GM23338 (cell line): Measurements from ENCODE around the gene SLC45A1. TPM values are rescaled to one million over a fixed set of nuclear protein-coding genes. Genes with fewer than 3 reads are reported as not detected.

Experiments
- ATAC-seq: fragments of 200-7000 bp; cut with Tn5 transposase; 3 replicates; pipeline ENCODE4 v1.9.1; 2020
- DNase-seq: peaks from one replicate; pipeline ENCODE4 v3.0.0-alpha.2; 2015; ENCODE audit warnings: low spot score
- H2AFZ ChIP-seq: fragments of 200-600 bp; sonication (generic); 2 replicates; pipeline ENCODE4 v1.8.0; 2016; ENCODE audit warnings: antibody characterized with exemption, mild to moderate bottlenecking, moderate library complexity
- H3F3A ChIP-seq: fragments of 200-600 bp; sonication (generic); replicated peaks from 2 replicates; pipeline ENCODE4 v1.8.0; 2017; ENCODE audit warnings: antibody characterized with exemption, mixed run types, low read depth
- H3K27ac ChIP-seq: fragments of 200-600 bp; sonication (generic); 2 replicates; pipeline ENCODE4 v1.6.1; 2016; ENCODE audit warnings: low read depth
- H3K27me3 ChIP-seq: fragments of 200-600 bp; sonication (generic); 2 replicates; pipeline ENCODE4 v1.8.0; 2016; ENCODE audit warnings: mild to moderate bottlenecking, mixed run types, moderate library complexity; ENCODE audit not compliant: insufficient read depth
- H3K36me3 ChIP-seq: fragments of 200-600 bp; sonication (generic); 2 replicates; pipeline ENCODE4 v1.8.0; 2016; ENCODE audit warnings: mild to moderate bottlenecking; ENCODE audit not compliant: insufficient read depth
- H3K4me1 ChIP-seq: fragments of 200-600 bp; sonication (generic); 2 replicates; pipeline ENCODE4 v1.8.0; 2016; ENCODE audit warnings: mild to moderate bottlenecking, moderate library complexity; ENCODE audit not compliant: insufficient read depth
- H3K4me2 ChIP-seq: fragments of 200-600 bp; sonication (generic); 2 replicates; pipeline ENCODE4 v1.7.1; 2017; ENCODE audit warnings: mixed run types
- H3K4me3 ChIP-seq: fragments of 200-600 bp; sonication (generic); 2 replicates; pipeline ENCODE4 v1.6.1; 2016; ENCODE audit warnings: mixed run types
- H3K79me2 ChIP-seq: fragments of 200-600 bp; sonication (generic); replicated peaks from 2 replicates; pipeline ENCODE4 v1.8.0; 2017; ENCODE audit warnings: mild to moderate bottlenecking; ENCODE audit not compliant: insufficient read depth
- H3K9me2 ChIP-seq: fragments of 200-600 bp; sonication (generic); 2 replicates; pipeline ENCODE4 v1.8.0; 2017; ENCODE audit not compliant: insufficient read depth
- H4K20me1 ChIP-seq: fragments of 200-600 bp; sonication (generic); replicated peaks from 2 replicates; pipeline ENCODE4 v1.8.0; 2017; ENCODE audit warnings: mild to moderate bottlenecking; ENCODE audit not compliant: insufficient read depth
- H3K27ac Mint-ChIP-seq: 2 replicates; pipeline ENCODE4 v1.8.0; 2020; ENCODE audit warnings: inconsistent platforms, mild to moderate bottlenecking, moderate library complexity, mixed read lengths
- H3K27me3 Mint-ChIP-seq: 3 replicates; pipeline ENCODE4 v1.8.0; 2022; ENCODE audit warnings: low read depth, mild to moderate bottlenecking, moderate library complexity, mixed read lengths, inconsistent platforms; ENCODE audit not compliant: insufficient read depth, poor library complexity
- H3K36me3 Mint-ChIP-seq: 3 replicates; pipeline ENCODE4 v1.8.0; 2021; ENCODE audit warnings: low read depth, mild to moderate bottlenecking, inconsistent platforms, moderate library complexity, mixed read lengths
- H3K4me1 Mint-ChIP-seq: 3 replicates; pipeline ENCODE4 v1.8.0; 2020; ENCODE audit warnings: mild to moderate bottlenecking, inconsistent platforms, mixed read lengths
- H3K4me3 Mint-ChIP-seq: 3 replicates; pipeline ENCODE4 v1.8.0; 2021; ENCODE audit warnings: moderate library complexity, mild to moderate bottlenecking, inconsistent platforms, mixed read lengths
- H3K9me3 Mint-ChIP-seq: 3 replicates; pipeline ENCODE4 v1.8.0; 2020; ENCODE audit warnings: moderate library complexity, mild to moderate bottlenecking, inconsistent platforms, mixed read lengths
- CREB1 ChIP-seq: fragments of 250-450 bp; sonication (Bioruptor Pico); IDR thresholded peaks from 2 replicates; pipeline ENCODE4 v1.5.0; 2020; ENCODE audit warnings: low read depth, mild to moderate bottlenecking, moderate library complexity
- EZH2 ChIP-seq: fragments of 200-600 bp; sonication (generic); IDR thresholded peaks from one replicate; pipeline ENCODE4 v1.8.0; 2017; ENCODE audit warnings: antibody characterized with exemption, mild to moderate bottlenecking, low read depth; ENCODE audit not compliant: unreplicated experiment
- EZH2phosphoT487 ChIP-seq: fragments of 200-600 bp; sonication (generic); IDR thresholded peaks from one replicate; pipeline ENCODE4 v1.8.1; 2018; ENCODE audit warnings: antibody characterized with exemption; ENCODE audit not compliant: unreplicated experiment
- JUNB ChIP-seq: IDR thresholded peaks from one replicate; pipeline ENCODE4 v1.6.1; 2016; ENCODE audit warnings: antibody characterized with exemption; ENCODE audit not compliant: unreplicated experiment
- NANOG ChIP-seq: IDR thresholded peaks from 2 replicates; pipeline ENCODE4 v1.6.1; 2016; ENCODE audit warnings: antibody characterized with exemption, borderline replicate concordance
- POLR2AphosphoS5 ChIP-seq: IDR thresholded peaks from 2 replicates; pipeline ENCODE4 v1.6.1; 2016; ENCODE audit warnings: antibody characterized with exemption, low read depth
- STAT1 ChIP-seq: IDR thresholded peaks from one replicate; pipeline ENCODE4 v1.6.1; 2016; ENCODE audit warnings: antibody characterized with exemption; ENCODE audit not compliant: unreplicated experiment
- ZNF114 ChIP-seq: fragments of 250-450 bp; sonication (Bioruptor Pico); IDR thresholded peaks from 2 replicates; pipeline ENCODE4 v1.5.0; 2020; ENCODE audit warnings: mild to moderate bottlenecking, moderate library complexity
- ZNF331 ChIP-seq: fragments of 250-450 bp; sonication (Bioruptor Pico); IDR thresholded peaks from 2 replicates; pipeline ENCODE4 v1.5.0; 2020; ENCODE audit warnings: low read depth, mild to moderate bottlenecking, moderate library complexity
- polyA plus RNA-seq: library from polyadenylated mRNA; unstranded; fragments of >200 nt; fragmentation: Nextera tagmentation; extraction: Ambion mirVana; gene quantifications from 2 replicates; pipeline ENCODE4 v1.2.1, GENCODE V29; 2016
- total RNA-seq: library from RNA; depleted of rRNA; stranded (reverse); fragments of >200 nt; shearing (Covaris generic); gene quantifications from 2 replicates; pipeline ENCODE4 v1.2.3, GENCODE V29; 2014
- TF ChIP-seq, protein P1 (sequence below): fragments of 250-450 bp; sonication (Bioruptor Pico); IDR thresholded peaks from 2 replicates; pipeline ENCODE4 v1.5.0; 2020; ENCODE audit warnings: mild to moderate bottlenecking, moderate library complexity
- TF ChIP-seq, protein P2 (sequence below): IDR thresholded peaks from one replicate; pipeline ENCODE4 v1.6.1; 2018; ENCODE audit warnings: antibody characterized with exemption; ENCODE audit not compliant: unreplicated experiment
- TF ChIP-seq, protein P3 (sequence below): IDR thresholded peaks from 2 replicates; pipeline ENCODE4 v1.6.1; 2016; ENCODE audit warnings: antibody characterized with exemption
- TF ChIP-seq, protein P4 (sequence below), 2 experiments: fragments of 200-600 bp in 1 of 2; sonication (generic) in 1 of 2; conservative IDR thresholded peaks; 2 replicates each; pipeline versions ENCODE4 v1.5.1 to v1.6.1; 2016 to 2017; ENCODE audit warnings: antibody characterized with exemption in 2 of 2, low read depth in 2 of 2, mild to moderate bottlenecking in 2 of 2, moderate library complexity in 1 of 2

Gene SLC45A1
- total and polyA plus RNA-seq, 2 experiments from 2014 or later = 1.3 to 2.3 TPM

DNA sequence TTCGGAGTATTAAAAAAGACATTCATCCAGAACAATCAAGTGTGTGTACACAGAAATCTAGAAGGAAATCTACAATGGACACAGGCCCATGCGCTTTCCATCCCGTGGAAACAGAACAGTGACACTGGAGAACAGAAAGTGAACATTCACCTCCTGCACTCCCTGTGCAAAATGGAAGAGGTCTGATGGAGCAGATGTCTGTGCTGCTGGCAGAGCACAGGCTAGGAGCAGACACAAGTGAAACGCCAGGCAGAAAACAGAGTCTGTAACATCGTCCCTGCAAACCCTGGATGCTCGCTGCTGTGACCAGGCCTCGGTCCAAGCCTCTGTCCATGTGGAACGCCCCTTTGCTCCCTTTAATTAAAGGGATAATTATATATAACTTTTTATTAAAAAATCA lies 36.1 kb downstream of the SLC45A1 start:
- Histone ChIP-seq H3K79me2 (no peaks in the 10 kb centered on the region), H3F3A (peaks cover 21% of the 10 kb centered on the region; the same call in 1 of the 2 replicates), H3K9me2 (no peaks in the 10 kb centered on the region; the same call in 1 of the 2 replicates), H3K4me3 (no peak overlapping the region), H3K4me1 (peaks cover 10% of the 10 kb centered on the region; the same call in 1 of the 2 replicates), H4K20me1 (peaks cover 15% of the 10 kb centered on the region; the same call in 1 of the 2 replicates), H3K27ac (0 out of 2 replicates have a peak overlapping the region, but pooled peaks have one; percentile 69), H2AFZ (no peak overlapping the region), H3K4me2 (no peak overlapping the region), H3K36me3 (0 out of 2 replicates have a peak, but pooled peaks cover 5% of the 10 kb centered on the region), H3K27me3 (no peaks in the 10 kb centered on the region)
- Mint-ChIP-seq H3K4me1 (peaks cover 23% of the 10 kb centered on the region), H3K9me3 (peaks cover 2% of the 10 kb centered on the region; the same call in 2 of the 3 replicates), H3K36me3 (peaks cover 47% of the 10 kb centered on the region), H3K27me3 (peaks cover 25% of the 10 kb centered on the region), H3K27ac (no peak overlapping the region), H3K4me3 (no peak overlapping the region)
- no peak for TF ChIP-seq POLR2AphosphoS5
- TF ChIP-seq, protein P1, sequence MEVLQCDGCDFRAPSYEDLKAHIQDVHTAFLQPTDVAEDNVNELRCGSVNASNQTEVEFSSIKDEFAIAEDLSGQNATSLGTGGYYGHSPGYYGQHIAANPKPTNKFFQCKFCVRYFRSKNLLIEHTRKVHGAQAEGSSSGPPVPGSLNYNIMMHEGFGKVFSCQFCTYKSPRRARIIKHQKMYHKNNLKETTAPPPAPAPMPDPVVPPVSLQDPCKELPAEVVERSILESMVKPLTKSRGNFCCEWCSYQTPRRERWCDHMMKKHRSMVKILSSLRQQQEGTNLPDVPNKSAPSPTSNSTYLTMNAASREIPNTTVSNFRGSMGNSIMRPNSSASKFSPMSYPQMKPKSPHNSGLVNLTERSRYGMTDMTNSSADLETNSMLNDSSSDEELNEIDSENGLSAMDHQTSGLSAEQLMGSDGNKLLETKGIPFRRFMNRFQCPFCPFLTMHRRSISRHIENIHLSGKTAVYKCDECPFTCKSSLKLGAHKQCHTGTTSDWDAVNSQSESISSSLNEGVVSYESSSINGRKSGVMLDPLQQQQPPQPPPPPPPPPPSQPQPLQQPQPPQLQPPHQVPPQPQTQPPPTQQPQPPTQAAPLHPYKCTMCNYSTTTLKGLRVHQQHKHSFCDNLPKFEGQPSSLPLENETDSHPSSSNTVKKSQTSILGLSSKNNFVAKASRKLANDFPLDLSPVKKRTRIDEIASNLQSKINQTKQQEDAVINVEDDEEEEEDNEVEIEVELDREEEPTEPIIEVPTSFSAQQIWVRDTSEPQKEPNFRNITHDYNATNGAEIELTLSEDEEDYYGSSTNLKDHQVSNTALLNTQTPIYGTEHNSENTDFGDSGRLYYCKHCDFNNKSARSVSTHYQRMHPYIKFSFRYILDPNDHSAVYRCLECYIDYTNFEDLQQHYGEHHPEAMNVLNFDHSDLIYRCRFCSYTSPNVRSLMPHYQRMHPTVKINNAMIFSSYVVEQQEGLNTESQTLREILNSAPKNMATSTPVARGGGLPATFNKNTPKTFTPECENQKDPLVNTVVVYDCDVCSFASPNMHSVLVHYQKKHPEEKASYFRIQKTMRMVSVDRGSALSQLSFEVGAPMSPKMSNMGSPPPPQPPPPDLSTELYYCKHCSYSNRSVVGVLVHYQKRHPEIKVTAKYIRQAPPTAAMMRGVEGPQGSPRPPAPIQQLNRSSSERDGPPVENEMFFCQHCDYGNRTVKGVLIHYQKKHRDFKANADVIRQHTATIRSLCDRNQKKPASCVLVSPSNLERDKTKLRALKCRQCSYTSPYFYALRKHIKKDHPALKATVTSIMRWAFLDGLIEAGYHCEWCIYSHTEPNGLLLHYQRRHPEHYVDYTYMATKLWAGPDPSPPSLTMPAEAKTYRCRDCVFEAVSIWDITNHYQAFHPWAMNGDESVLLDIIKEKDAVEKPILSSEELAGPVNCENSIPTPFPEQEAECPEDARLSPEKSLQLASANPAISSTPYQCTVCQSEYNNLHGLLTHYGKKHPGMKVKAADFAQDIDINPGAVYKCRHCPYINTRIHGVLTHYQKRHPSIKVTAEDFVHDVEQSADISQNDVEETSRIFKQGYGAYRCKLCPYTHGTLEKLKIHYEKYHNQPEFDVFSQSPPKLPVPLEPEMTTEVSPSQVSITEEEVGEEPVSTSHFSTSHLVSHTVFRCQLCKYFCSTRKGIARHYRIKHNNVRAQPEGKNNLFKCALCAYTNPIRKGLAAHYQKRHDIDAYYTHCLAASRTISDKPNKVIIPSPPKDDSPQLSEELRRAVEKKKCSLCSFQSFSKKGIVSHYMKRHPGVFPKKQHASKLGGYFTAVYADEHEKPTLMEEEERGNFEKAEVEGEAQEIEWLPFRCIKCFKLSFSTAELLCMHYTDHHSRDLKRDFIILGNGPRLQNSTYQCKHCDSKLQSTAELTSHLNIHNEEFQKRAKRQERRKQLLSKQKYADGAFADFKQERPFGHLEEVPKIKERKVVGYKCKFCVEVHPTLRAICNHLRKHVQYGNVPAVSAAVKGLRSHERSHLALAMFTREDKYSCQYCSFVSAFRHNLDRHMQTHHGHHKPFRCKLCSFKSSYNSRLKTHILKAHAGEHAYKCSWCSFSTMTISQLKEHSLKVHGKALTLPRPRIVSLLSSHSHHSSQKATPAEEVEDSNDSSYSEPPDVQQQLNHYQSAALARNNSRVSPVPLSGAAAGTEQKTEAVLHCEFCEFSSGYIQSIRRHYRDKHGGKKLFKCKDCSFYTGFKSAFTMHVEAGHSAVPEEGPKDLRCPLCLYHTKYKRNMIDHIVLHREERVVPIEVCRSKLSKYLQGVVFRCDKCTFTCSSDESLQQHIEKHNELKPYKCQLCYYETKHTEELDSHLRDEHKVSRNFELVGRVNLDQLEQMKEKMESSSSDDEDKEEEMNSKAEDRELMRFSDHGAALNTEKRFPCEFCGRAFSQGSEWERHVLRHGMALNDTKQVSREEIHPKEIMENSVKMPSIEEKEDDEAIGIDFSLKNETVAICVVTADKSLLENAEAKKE (CRISPR knock-in tag) = no peak
- TF ChIP-seq JUNB = no peak
- TF ChIP-seq CREB1 = no peak
- TF ChIP-seq STAT1 = no peak
- no peak for TF ChIP-seq EZH2
- TF ChIP-seq ZNF331 (CRISPR knock-in tag) = no peak
- TF ChIP-seq NANOG = no peak
- TF ChIP-seq EZH2phosphoT487 = no peak
- TF ChIP-seq, protein P2, sequence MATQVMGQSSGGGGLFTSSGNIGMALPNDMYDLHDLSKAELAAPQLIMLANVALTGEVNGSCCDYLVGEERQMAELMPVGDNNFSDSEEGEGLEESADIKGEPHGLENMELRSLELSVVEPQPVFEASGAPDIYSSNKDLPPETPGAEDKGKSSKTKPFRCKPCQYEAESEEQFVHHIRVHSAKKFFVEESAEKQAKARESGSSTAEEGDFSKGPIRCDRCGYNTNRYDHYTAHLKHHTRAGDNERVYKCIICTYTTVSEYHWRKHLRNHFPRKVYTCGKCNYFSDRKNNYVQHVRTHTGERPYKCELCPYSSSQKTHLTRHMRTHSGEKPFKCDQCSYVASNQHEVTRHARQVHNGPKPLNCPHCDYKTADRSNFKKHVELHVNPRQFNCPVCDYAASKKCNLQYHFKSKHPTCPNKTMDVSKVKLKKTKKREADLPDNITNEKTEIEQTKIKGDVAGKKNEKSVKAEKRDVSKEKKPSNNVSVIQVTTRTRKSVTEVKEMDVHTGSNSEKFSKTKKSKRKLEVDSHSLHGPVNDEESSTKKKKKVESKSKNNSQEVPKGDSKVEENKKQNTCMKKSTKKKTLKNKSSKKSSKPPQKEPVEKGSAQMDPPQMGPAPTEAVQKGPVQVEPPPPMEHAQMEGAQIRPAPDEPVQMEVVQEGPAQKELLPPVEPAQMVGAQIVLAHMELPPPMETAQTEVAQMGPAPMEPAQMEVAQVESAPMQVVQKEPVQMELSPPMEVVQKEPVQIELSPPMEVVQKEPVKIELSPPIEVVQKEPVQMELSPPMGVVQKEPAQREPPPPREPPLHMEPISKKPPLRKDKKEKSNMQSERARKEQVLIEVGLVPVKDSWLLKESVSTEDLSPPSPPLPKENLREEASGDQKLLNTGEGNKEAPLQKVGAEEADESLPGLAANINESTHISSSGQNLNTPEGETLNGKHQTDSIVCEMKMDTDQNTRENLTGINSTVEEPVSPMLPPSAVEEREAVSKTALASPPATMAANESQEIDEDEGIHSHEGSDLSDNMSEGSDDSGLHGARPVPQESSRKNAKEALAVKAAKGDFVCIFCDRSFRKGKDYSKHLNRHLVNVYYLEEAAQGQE = no peak
- TF ChIP-seq, protein P3, sequence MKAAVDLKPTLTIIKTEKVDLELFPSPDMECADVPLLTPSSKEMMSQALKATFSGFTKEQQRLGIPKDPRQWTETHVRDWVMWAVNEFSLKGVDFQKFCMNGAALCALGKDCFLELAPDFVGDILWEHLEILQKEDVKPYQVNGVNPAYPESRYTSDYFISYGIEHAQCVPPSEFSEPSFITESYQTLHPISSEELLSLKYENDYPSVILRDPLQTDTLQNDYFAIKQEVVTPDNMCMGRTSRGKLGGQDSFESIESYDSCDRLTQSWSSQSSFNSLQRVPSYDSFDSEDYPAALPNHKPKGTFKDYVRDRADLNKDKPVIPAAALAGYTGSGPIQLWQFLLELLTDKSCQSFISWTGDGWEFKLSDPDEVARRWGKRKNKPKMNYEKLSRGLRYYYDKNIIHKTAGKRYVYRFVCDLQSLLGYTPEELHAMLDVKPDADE = no peak
- TF ChIP-seq, protein P4, sequence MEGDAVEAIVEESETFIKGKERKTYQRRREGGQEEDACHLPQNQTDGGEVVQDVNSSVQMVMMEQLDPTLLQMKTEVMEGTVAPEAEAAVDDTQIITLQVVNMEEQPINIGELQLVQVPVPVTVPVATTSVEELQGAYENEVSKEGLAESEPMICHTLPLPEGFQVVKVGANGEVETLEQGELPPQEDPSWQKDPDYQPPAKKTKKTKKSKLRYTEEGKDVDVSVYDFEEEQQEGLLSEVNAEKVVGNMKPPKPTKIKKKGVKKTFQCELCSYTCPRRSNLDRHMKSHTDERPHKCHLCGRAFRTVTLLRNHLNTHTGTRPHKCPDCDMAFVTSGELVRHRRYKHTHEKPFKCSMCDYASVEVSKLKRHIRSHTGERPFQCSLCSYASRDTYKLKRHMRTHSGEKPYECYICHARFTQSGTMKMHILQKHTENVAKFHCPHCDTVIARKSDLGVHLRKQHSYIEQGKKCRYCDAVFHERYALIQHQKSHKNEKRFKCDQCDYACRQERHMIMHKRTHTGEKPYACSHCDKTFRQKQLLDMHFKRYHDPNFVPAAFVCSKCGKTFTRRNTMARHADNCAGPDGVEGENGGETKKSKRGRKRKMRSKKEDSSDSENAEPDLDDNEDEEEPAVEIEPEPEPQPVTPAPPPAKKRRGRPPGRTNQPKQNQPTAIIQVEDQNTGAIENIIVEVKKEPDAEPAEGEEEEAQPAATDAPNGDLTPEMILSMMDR (conservative IDR thresholded peaks at IDR 0.05; ENCODE audit: low read depth in 2 of 2) = no peak
- TF ChIP-seq ZNF114 (CRISPR knock-in tag) = no peak
- DNase-seq (no peak), ATAC-seq (no peak)
